Measurements from ENCODE around the gene ADH1C.

The ADH1C gene

GRCh38 chr4:99293357-99293756 is 59.2 kb downstream of the ADH1C start:
- DNase-seq, result no peak

- DNase-seq, result no peak
Observed at GRCh38 chr4:99290848-99291786, 61.4 kb downstream of the ADH1C start, which contains the start of gene ADH1A. Gene ADH1A, minus strand, starts transcription at chr4:99290985. Its CDS starts 71 bp downstream, at chr4:99290914.

All from CD4-positive, alpha-beta T cell treated with Interleukin-17A for 1 hour (primary cell).